ENCODE measurements around the gene BCAP31. TPM values are rescaled to one million over a fixed set of nuclear protein-coding genes. Genes with fewer than 3 reads are reported as not detected.
"Not testable (repeated sequence)": the region's sequence is repeated elsewhere in the genome, so short reads cannot be mapped to it uniquely, and the experiment has no call there.

BCAP31 gene
- total RNA-seq, 1 experiment from 2014 or later: 138 TPM

GRCh38 chrX:153750127-153750774 lies 26.1 kb upstream of the BCAP31 start:
- no peak overlapping the region for H2AK5ac ChIP-seq (ENCODE audit: insufficient read length, low read length)
- no peak overlapping the region for H3K4me3 Mint-ChIP-seq
- H3K4me1 ChIP-seq (ENCODE audit: insufficient read depth, low read length): no peaks in the 10 kb centered on the region
- no CpG with 5 or more reads among the region's 12 CpGs for WGBS (ENCODE audit: extremely low coverage, insufficient read length, low lambda C conversion rate)
- H3K36me3 Mint-ChIP-seq (ENCODE audit: insufficient read depth in 1 of 3, low read depth in 3 of 3): peaks cover 0 to 7% (median 1%) of the 10 kb centered on the region in 3 experiments; a peak in 5 of 7 replicates
- H3K23ac ChIP-seq (ENCODE audit: insufficient read length, low read depth, low read length): no peak overlapping the region
- H3K4me1 Mint-ChIP-seq: no peaks in the 10 kb centered on the region
- peaks cover 29% of the 10 kb centered on the region for H3K9me3 ChIP-seq (ENCODE audit: control insufficient read depth, low read depth, low read length)
- no peak overlapping the region for H4K5ac ChIP-seq (ENCODE audit: insufficient read length, low read depth, low read length)
- H2BK12ac ChIP-seq (ENCODE audit: insufficient read length, low read depth, low read length): no peak overlapping the region
- H2BK120ac ChIP-seq (ENCODE audit: low read depth, low read length, poor library complexity, severe bottlenecking): no peak overlapping the region
- H3K9ac ChIP-seq (ENCODE audit: extremely low read depth, insufficient read length, low read length): no peak overlapping the region
- H3K18ac ChIP-seq (ENCODE audit: insufficient read length, low read depth, low read length): no peak overlapping the region
- H3K27ac ChIP-seq (ENCODE audit: insufficient read length, low read depth, low read length): no peak overlapping the region
- H3K9me3 Mint-ChIP-seq: peaks cover 73 to 82% of the 10 kb centered on the region in 2 experiments
- H4K20me1 ChIP-seq (ENCODE audit: control insufficient read depth, insufficient read depth, insufficient read length): no peaks in the 10 kb centered on the region
- no peaks in the 10 kb centered on the region for H3K79me1 ChIP-seq (ENCODE audit: insufficient read depth, low read depth, low read length, poor library complexity, severe bottlenecking)
- H3K27me3 ChIP-seq (ENCODE audit: insufficient read depth, low read length): no peaks in the 10 kb centered on the region
- no peak overlapping the region for H2BK20ac ChIP-seq (ENCODE audit: low read depth, low read length, poor library complexity, severe bottlenecking)
- TF ChIP-seq, protein P1, sequence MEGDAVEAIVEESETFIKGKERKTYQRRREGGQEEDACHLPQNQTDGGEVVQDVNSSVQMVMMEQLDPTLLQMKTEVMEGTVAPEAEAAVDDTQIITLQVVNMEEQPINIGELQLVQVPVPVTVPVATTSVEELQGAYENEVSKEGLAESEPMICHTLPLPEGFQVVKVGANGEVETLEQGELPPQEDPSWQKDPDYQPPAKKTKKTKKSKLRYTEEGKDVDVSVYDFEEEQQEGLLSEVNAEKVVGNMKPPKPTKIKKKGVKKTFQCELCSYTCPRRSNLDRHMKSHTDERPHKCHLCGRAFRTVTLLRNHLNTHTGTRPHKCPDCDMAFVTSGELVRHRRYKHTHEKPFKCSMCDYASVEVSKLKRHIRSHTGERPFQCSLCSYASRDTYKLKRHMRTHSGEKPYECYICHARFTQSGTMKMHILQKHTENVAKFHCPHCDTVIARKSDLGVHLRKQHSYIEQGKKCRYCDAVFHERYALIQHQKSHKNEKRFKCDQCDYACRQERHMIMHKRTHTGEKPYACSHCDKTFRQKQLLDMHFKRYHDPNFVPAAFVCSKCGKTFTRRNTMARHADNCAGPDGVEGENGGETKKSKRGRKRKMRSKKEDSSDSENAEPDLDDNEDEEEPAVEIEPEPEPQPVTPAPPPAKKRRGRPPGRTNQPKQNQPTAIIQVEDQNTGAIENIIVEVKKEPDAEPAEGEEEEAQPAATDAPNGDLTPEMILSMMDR (conservative IDR thresholded peaks at IDR 0.05): no peak
- no peak overlapping the region for H2BK15ac ChIP-seq (ENCODE audit: low read depth, low read length)
- no peaks in the 10 kb centered on the region for H3K79me2 ChIP-seq (ENCODE audit: insufficient read depth, low read length)
- no peak overlapping the region for H2AFZ ChIP-seq (ENCODE audit: low read length)
- no peak overlapping the region for H4K91ac ChIP-seq (ENCODE audit: insufficient read length, low read depth, low read length)
- H3K23me2 ChIP-seq (ENCODE audit: insufficient read length, low read depth, low read length, poor library complexity, severe bottlenecking): no peaks in the 10 kb centered on the region
- no peak overlapping the region for H2BK5ac ChIP-seq (ENCODE audit: insufficient read length, low read length)
- no peak overlapping the region for H3K14ac ChIP-seq (ENCODE audit: insufficient read depth, low read length)
- no peak overlapping the region for H3K4me2 ChIP-seq (ENCODE audit: insufficient read depth, insufficient read length, low read length)
- DNase-seq: no peak
- H3K56ac ChIP-seq (ENCODE audit: insufficient read length, low read depth, low read length): no peak overlapping the region
- H3T11ph ChIP-seq (ENCODE audit: low read length): no peak overlapping the region
- H3K27me3 Mint-ChIP-seq (ENCODE audit: low read depth): peaks cover 15% of the 10 kb centered on the region
- H4K8ac ChIP-seq (replicated peaks; ENCODE audit: insufficient read length, low read depth, low read length): no peak overlapping the region
- no peak overlapping the region for H3K4ac ChIP-seq (ENCODE audit: low read depth, low read length)
- no peak overlapping the region for H3K27ac Mint-ChIP-seq

DNA sequence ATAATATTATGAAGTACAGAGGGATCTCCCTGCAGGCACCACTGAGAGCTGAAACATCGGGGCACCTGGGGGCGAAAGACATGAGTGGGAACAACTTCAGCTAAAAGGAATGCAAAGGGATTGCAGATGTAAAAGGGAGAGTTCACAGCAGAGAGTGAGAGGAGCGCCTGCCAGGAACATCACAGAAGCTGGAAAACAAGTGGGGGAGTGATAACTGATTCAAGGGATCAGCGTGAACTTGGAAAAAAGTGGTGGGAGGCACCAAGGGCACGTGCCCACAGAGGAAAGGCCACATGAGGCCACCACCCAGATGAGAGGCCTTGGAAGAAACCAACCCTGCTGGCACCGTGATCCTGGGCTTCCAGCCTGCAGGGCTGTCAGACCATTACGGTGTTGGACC lies 24.8 kb upstream of the BCAP31 start:
- H3K4me1 Mint-ChIP-seq; H2BK20ac ChIP-seq (ENCODE audit: low read depth, low read length, poor library complexity, severe bottlenecking); H2BK15ac ChIP-seq (ENCODE audit: low read depth, low read length); H3K18ac ChIP-seq (ENCODE audit: insufficient read length, low read depth, low read length); H3K4me3 Mint-ChIP-seq; H3K56ac ChIP-seq (ENCODE audit: insufficient read length, low read depth, low read length); H3K27ac Mint-ChIP-seq; DNase-seq; H2BK5ac ChIP-seq (ENCODE audit: insufficient read length, low read length); H2BK120ac ChIP-seq (ENCODE audit: low read depth, low read length, poor library complexity, severe bottlenecking); H3T11ph ChIP-seq (ENCODE audit: low read length); H4K91ac ChIP-seq (ENCODE audit: insufficient read length, low read depth, low read length); H3K9ac ChIP-seq (ENCODE audit: extremely low read depth, insufficient read length, low read length); H2AFZ ChIP-seq (ENCODE audit: low read length); H3K27ac ChIP-seq (ENCODE audit: insufficient read length, low read depth, low read length); H2AK5ac ChIP-seq (ENCODE audit: insufficient read length, low read length); H3K14ac ChIP-seq (ENCODE audit: insufficient read depth, low read length); H3K4me2 ChIP-seq (ENCODE audit: insufficient read depth, insufficient read length, low read length); H3K79me2 ChIP-seq (ENCODE audit: insufficient read depth, low read length); H3K23ac ChIP-seq (ENCODE audit: insufficient read length, low read depth, low read length); H2BK12ac ChIP-seq (ENCODE audit: insufficient read length, low read depth, low read length); H3K4ac ChIP-seq (ENCODE audit: low read depth, low read length); H3K79me1 ChIP-seq (ENCODE audit: insufficient read depth, low read depth, low read length, poor library complexity, severe bottlenecking); H4K8ac ChIP-seq (replicated peaks; ENCODE audit: insufficient read length, low read depth, low read length); H3K36me3 Mint-ChIP-seq (ENCODE audit: insufficient read depth in 1 of 3, low read depth in 3 of 3); H3K4me1 ChIP-seq (ENCODE audit: insufficient read depth, low read length); H4K20me1 ChIP-seq (ENCODE audit: control insufficient read depth, insufficient read depth, insufficient read length); H3K23me2 ChIP-seq (ENCODE audit: insufficient read length, low read depth, low read length, poor library complexity, severe bottlenecking); H3K27me3 ChIP-seq (ENCODE audit: insufficient read depth, low read length); H4K5ac ChIP-seq (ENCODE audit: insufficient read length, low read depth, low read length): not testable (repeated sequence)
- peaks cover 16% of the 10 kb centered on the region for H3K27me3 Mint-ChIP-seq (ENCODE audit: low read depth)
- peaks cover 29% of the 10 kb centered on the region for H3K9me3 ChIP-seq (ENCODE audit: control insufficient read depth, low read depth, low read length)
- no CpG with 5 or more reads among the region's 7 CpGs for WGBS (ENCODE audit: extremely low coverage, insufficient read length, low lambda C conversion rate)
- H3K9me3 Mint-ChIP-seq: peaks cover 73 to 87% of the 10 kb centered on the region in 2 experiments
